Neuronal stem cell (in vitro differentiated cells): ENCODE results near the gene PIP5KL1.

Experiments
- DNase-seq: peaks from one replicate; pipeline ENCODE4 v3.0.0-alpha.2; 2013; ENCODE audit warnings: low spot score
- H2AFZ ChIP-seq: one replicate; pipeline ENCODE4 v1.6.1; 2013; ENCODE audit warnings: mild to moderate bottlenecking, low read length, inconsistent platforms
- H2AK5ac ChIP-seq: 2 replicates; pipeline ENCODE4 v1.6.1; 2013; ENCODE audit warnings: low read depth, mild to moderate bottlenecking, inconsistent platforms, low read length, moderate library complexity, mixed read lengths
- H2BK120ac ChIP-seq: 2 replicates; pipeline ENCODE4 v1.6.1; 2013; ENCODE audit warnings: low read depth, mild to moderate bottlenecking, inconsistent platforms, low read length, moderate library complexity, mixed read lengths
- H2BK12ac ChIP-seq: one replicate; pipeline ENCODE4 v1.6.1; 2013; ENCODE audit warnings: low read length, inconsistent platforms
- H2BK15ac ChIP-seq: 2 replicates; pipeline ENCODE4 v1.6.1; 2013; ENCODE audit warnings: mild to moderate bottlenecking, low read length, inconsistent platforms, mixed read lengths
- H2BK5ac ChIP-seq: one replicate; pipeline ENCODE4 v1.6.1; 2013; ENCODE audit warnings: inconsistent platforms, mild to moderate bottlenecking, low read length, moderate library complexity
- H3K14ac ChIP-seq: one replicate; pipeline ENCODE4 v1.6.1; 2013; ENCODE audit warnings: low read length, inconsistent platforms
- H3K18ac ChIP-seq: 2 replicates; pipeline ENCODE4 v1.6.1; 2013; ENCODE audit warnings: low read length, inconsistent platforms
- H3K23ac ChIP-seq: 2 replicates; pipeline ENCODE4 v1.6.1; 2013; ENCODE audit warnings: low read depth, mild to moderate bottlenecking, mixed read lengths, low read length, inconsistent platforms; ENCODE audit not compliant: poor library complexity
- H3K27ac ChIP-seq: replicated peaks from 3 replicates; pipeline ENCODE4 v1.5.1; 2013; ENCODE audit warnings: low read length, inconsistent platforms
- H3K27me3 ChIP-seq, 3 experiments: 2 replicates each; pipeline ENCODE4 v1.6.1; 2013; ENCODE audit warnings: low read length in 3 of 3, mild to moderate bottlenecking in 2 of 3, inconsistent platforms in 1 of 3, low read depth in 1 of 3, mixed read lengths in 1 of 3, moderate library complexity in 1 of 3; ENCODE audit not compliant: control insufficient read depth in 3 of 3, insufficient read depth in 3 of 3
- H3K36me3 ChIP-seq, 2 donors: replicated peaks in 1 of 2; 2 replicates each; pipeline ENCODE4 v1.6.1; 2013; ENCODE audit warnings: low read length in 2 of 2; ENCODE audit not compliant: control insufficient read depth in 2 of 2, insufficient read depth in 2 of 2
- H3K4ac ChIP-seq: 2 replicates; pipeline ENCODE4 v1.6.1; 2013; ENCODE audit warnings: inconsistent platforms, mild to moderate bottlenecking, low read length, moderate library complexity
- H3K4me1 ChIP-seq, 2 donors: 1 replicate in 1 of 2; 2 replicates in 1 of 2; pipeline ENCODE4 v1.6.1; 2013; ENCODE audit warnings: low read length in 2 of 2, low read depth in 1 of 2; ENCODE audit not compliant: control insufficient read depth in 2 of 2, insufficient read depth in 1 of 2
- H3K4me2 ChIP-seq: one replicate; pipeline ENCODE4 v1.6.1; 2013; ENCODE audit warnings: mild to moderate bottlenecking, low read length, inconsistent platforms; ENCODE audit not compliant: insufficient read depth, poor library complexity, severe bottlenecking
- H3K4me3 ChIP-seq, 2 donors: 2 replicates each; pipeline ENCODE4 v1.5.1; 2013; ENCODE audit warnings: low read length in 2 of 2, mild to moderate bottlenecking in 2 of 2, inconsistent platforms in 1 of 2, moderate library complexity in 1 of 2
- H3K79me1 ChIP-seq: one replicate; pipeline ENCODE4 v1.6.1; 2013; ENCODE audit warnings: low read depth, mild to moderate bottlenecking, inconsistent platforms, low read length, moderate library complexity
- H3K9ac ChIP-seq: one replicate; pipeline ENCODE4 v1.6.1; 2013; ENCODE audit warnings: mild to moderate bottlenecking, low read depth, low read length, inconsistent platforms; ENCODE audit not compliant: poor library complexity
- H3K9me3 ChIP-seq, 2 donors: replicated peaks in 1 of 2; 2 replicates each; pipeline versions ENCODE3 to v1.6.1; 2013; ENCODE audit warnings: low read length in 2 of 2, mild to moderate bottlenecking in 2 of 2, inconsistent platforms in 1 of 2, low read depth in 1 of 2, mixed read lengths in 1 of 2, moderate library complexity in 1 of 2; ENCODE audit not compliant: control insufficient read depth in 2 of 2, insufficient read depth in 1 of 2
- H4K8ac ChIP-seq: one replicate; pipeline ENCODE4 v1.6.1; 2013; ENCODE audit warnings: low read depth, mild to moderate bottlenecking, inconsistent platforms, low read length, moderate library complexity
- H4K91ac ChIP-seq: one replicate; pipeline ENCODE4 v1.6.1; 2013; ENCODE audit warnings: low read length, low read depth, mild to moderate bottlenecking, inconsistent platforms; ENCODE audit not compliant: poor library complexity
- WGBS, 2 donors: extraction: QIAGEN DNeasy Blood & Tissue Kit; methylation state at CpG; one replicate each; pipeline ENCODE4 v1.1.7; 2013; ENCODE audit warnings: missing lambda C conversion rate in 2 of 2, mixed read lengths in 1 of 2; ENCODE audit not compliant: insufficient read length in 2 of 2, insufficient replicate concordance in 1 of 2; ENCODE audit errors: extremely low coverage in 2 of 2; 5-methylcytosine and 5-hydroxymethylcytosine counted together

The PIP5KL1 gene

DNA sequence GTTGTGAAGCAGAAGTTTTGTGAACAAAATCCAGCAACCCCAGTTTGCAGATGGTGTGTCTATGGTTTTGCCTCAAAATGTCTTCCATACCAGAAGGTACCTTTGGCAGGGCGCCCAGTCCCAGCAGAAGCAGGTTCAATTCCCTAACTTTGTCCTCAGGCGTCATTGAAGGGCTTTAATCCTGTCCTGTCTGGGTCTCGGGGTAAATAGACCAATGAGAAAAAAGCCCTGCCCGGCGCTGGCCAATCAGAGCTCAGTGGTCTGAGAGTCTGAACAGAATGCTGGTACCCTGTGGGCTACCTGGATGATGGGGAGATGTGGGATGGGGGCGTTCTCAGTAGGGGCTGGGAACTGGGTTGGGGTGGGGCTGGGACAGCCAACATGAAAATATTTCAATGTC, 7.5 kb downstream of the PIP5KL1 start:
- Histone ChIP-seq H3K23ac (no peak overlapping the region), H2BK12ac (no peak overlapping the region), H2AK5ac (no peak overlapping the region), H3K9ac (peak overlapping the region; percentile 61), H2BK15ac (peak overlapping the region; percentile 20), H3K27me3 (peaks cover 2 to 57% (median 26%) of the 10 kb centered on the region in 3 experiments), H3K27ac (no peak overlapping the region), H3K79me1 (no peaks in the 10 kb centered on the region), H3K18ac (no peak overlapping the region), H3K4me1 (peaks cover 0 to 12% of the 10 kb centered on the region in 2 donors), H3K4me2 (no peak overlapping the region), H4K91ac (no peak overlapping the region), H3K4ac (no peak overlapping the region), H3K36me3 (no peaks in the 10 kb centered on the region), H3K4me3 (no peak overlapping the region), H3K14ac (no peak overlapping the region), H3K9me3 (no peaks in the 10 kb centered on the region), H2BK5ac (no peak overlapping the region), H2BK120ac (no peak overlapping the region), H2AFZ (no peak overlapping the region), H4K8ac (no peak overlapping the region)
- no CpG with 5 or more reads among the region's 6 CpGs for WGBS, 2 donors
- no peak for DNase-seq

DNA sequence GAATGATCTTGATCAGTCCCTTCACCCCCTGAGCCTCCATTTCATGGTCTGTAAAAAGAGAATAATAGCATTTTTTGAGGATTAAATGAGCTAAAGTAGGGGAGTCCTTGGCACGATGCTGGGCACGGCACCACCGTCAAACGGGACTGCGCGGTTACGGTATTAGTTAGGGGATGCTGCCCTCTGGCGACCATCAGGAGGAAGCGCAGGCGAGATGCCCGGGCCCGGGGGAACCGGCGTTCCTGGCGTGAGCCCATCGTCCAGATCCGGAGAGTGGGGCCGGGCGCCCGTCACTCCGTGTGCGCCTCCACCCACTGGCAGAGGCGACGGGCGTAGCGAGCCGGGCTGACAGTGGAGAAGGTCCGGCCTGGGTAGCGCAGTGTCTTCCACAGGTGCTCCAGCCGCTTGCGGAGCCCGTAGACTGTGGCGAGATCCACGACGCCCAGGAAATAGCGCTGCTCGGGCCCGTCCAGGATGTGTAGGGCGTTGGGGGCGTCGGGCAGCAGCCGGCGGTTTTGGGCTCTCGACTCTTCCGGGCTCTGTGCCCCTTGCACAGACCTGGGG, 8.9 kb downstream of the PIP5KL1 start:
- DNase-seq, result no peak
- Histone ChIP-seq H3K4me1 (peaks cover 1 to 8% of the 10 kb centered on the region in 2 donors), H3K36me3 (no peaks in the 10 kb centered on the region), H2BK15ac (no peak overlapping the region), H2AK5ac (peak overlapping the region; percentile 92), H2BK5ac (peak overlapping the region; percentile 22), H3K23ac (no peak overlapping the region), H2AFZ (no peak overlapping the region), H4K8ac (no peak overlapping the region), H2BK120ac (peak overlapping the region; percentile 81), H3K27ac (no peak overlapping the region), H4K91ac (no peak overlapping the region), H3K9me3 (no peaks in the 10 kb centered on the region), H3K4me3 (no peak overlapping the region), H3K18ac (peak overlapping the region; percentile 80), H3K4ac (no peak overlapping the region), H3K9ac (no peak overlapping the region), H2BK12ac (peak overlapping the region; percentile 93), H3K79me1 (no peaks in the 10 kb centered on the region), H3K4me2 (no peak overlapping the region), H3K14ac (no peak overlapping the region), H3K27me3 (peaks cover 0 to 45% (median 16%) of the 10 kb centered on the region in 3 experiments)
- no CpG with 5 or more reads among the region's 45 CpGs for WGBS, 2 donors

DNA sequence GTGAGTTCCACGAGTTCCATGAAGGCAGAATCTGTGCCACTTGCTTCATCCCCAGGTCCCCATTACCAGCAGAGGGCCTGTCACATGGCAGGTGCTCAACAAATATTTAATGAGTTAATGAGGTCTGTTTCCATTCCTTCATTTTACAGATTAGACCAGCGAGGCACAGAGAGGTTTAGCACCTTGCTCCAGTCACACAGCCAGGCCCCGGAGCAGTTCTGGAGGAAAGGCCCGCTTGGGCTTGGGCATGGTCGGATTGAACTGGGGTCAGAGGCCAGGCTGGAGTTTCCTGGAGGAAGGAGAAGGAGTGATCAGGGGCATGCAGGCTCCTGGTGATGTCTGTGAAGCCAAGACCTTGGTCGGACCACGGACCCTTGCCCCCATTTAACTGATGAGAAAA, 9.8 kb downstream of the PIP5KL1 start:
- Histone ChIP-seq H2AK5ac (peak overlapping the region; percentile 37), H2BK15ac (no peak overlapping the region), H4K8ac (no peak overlapping the region), H3K9me3 (no peaks in the 10 kb centered on the region), H4K91ac (no peak overlapping the region), H3K4me2 (no peak overlapping the region), H3K27ac (no peak overlapping the region), H3K14ac (no peak overlapping the region), H2BK5ac (no peak overlapping the region), H3K79me1 (no peaks in the 10 kb centered on the region), H3K23ac (peak overlapping the region; percentile 0), H3K4me1 (peaks cover 6 to 12% of the 10 kb centered on the region in 2 donors), H3K9ac (no peak overlapping the region), H2BK12ac (no peak overlapping the region), H3K36me3 (no peaks in the 10 kb centered on the region), H3K4me3 (no peak overlapping the region), H2AFZ (no peak overlapping the region), H3K27me3 (peaks cover 0 to 37% (median 19%) of the 10 kb centered on the region in 3 experiments), H3K4ac (no peak overlapping the region), H3K18ac (peak overlapping the region; percentile 35), H2BK120ac (no peak overlapping the region)
- no CpG with 5 or more reads among the region's 7 CpGs for WGBS, 2 donors
- no peak for DNase-seq

DNA sequence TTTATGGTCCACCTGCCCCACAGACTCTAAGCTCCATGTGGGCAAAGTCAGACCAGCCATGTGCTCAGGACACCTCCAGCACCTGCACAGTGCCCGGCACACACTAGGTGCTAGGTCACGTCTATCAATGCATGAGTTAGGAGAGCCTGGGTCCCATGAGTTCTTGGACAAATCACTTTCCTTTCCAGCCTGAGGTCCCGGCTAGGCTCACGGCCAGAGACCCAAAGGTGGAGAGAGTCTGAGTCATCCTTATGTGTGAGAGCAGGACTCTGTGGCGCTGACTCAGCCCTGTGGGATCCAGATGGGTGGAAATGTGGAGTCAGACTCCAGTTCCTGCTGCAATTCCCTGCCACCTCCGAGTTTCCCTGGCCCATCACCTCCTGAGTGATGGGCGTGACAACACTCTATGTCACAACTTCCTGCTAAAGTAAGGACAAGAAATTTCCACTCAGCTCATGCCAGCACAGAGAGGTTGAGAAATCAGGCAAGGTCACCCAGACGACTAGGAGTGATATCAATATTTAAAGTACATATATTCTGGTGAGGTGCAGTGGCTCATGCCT, 11.2 kb downstream of the PIP5KL1 start:
- no peak overlapping the region for H3K4me2 ChIP-seq
- no peak overlapping the region for H3K23ac ChIP-seq
- no peak overlapping the region for H3K4ac ChIP-seq
- no peaks in the 10 kb centered on the region for H3K36me3 ChIP-seq
- H3K4me3 ChIP-seq, result no peak overlapping the region
- peaks cover 7 to 12% of the 10 kb centered on the region in 2 donors for H3K4me1 ChIP-seq
- H2BK5ac ChIP-seq, result no peak overlapping the region
- peaks cover 2% of the 10 kb centered on the region for H3K79me1 ChIP-seq
- no peak overlapping the region for H3K18ac ChIP-seq
- H2BK12ac ChIP-seq, result no peak overlapping the region
- H2AFZ ChIP-seq, result no peak overlapping the region
- no peak overlapping the region for H4K91ac ChIP-seq
- H2AK5ac ChIP-seq, result no peak overlapping the region
- WGBS, 2 donors, result no CpG with 5 or more reads among the region's 8 CpGs
- peaks cover 0 to 23% (median 19%) of the 10 kb centered on the region in 3 experiments for H3K27me3 ChIP-seq
- H3K9me3 ChIP-seq, result no peaks in the 10 kb centered on the region
- no peak overlapping the region for H4K8ac ChIP-seq
- H3K9ac ChIP-seq, result no peak overlapping the region
- no peak overlapping the region for H3K14ac ChIP-seq
- DNase-seq, result no peak
- H2BK120ac ChIP-seq, result no peak overlapping the region
- no peak overlapping the region for H3K27ac ChIP-seq
- H2BK15ac ChIP-seq, result no peak overlapping the region
